HUES64 (cell line): ENCODE data around the gene TM4SF1. TPM values are rescaled to one million over a fixed set of nuclear protein-coding genes. Genes with fewer than 3 reads are reported as not detected.

Experiments used
- H3K27ac ChIP-seq: 2 replicates; pipeline ENCODE4 v1.7.0; 2013; ENCODE audit warnings: low read depth, low read length, inconsistent platforms
- H3K27me3 ChIP-seq: 2 replicates; pipeline ENCODE4 v1.6.1; 2013; ENCODE audit warnings: mild to moderate bottlenecking, low read length; ENCODE audit not compliant: insufficient read depth
- H3K36me3 ChIP-seq: 2 replicates; pipeline ENCODE4 v1.6.1; 2013; ENCODE audit warnings: mild to moderate bottlenecking, low read length; ENCODE audit not compliant: insufficient read depth
- H3K4me1 ChIP-seq: 2 replicates; pipeline ENCODE4 v1.6.1; 2013; ENCODE audit warnings: mild to moderate bottlenecking, low read length, moderate library complexity; ENCODE audit not compliant: insufficient read depth
- H3K4me3 ChIP-seq: 2 replicates; pipeline ENCODE4 v1.5.1; 2013; ENCODE audit warnings: mild to moderate bottlenecking, low read length, moderate library complexity
- H3K9ac ChIP-seq: 2 replicates; pipeline ENCODE4 v1.6.1; 2013; ENCODE audit warnings: mild to moderate bottlenecking, low read depth, low read length
- H3K9me3 ChIP-seq: 2 replicates; pipeline ENCODE4 v1.6.1; 2013; ENCODE audit warnings: low read depth, low read length; ENCODE audit not compliant: insufficient read depth
- WGBS: fragments of 150-250, 120-280 bp; methylation state at CpG from one replicate; pipeline ENCODE4 v1.1.7; 2013; ENCODE audit warnings: missing lambda C conversion rate; 5-methylcytosine and 5-hydroxymethylcytosine counted together
- polyA plus RNA-seq, 2 experiments: library from polyadenylated mRNA; stranded (reverse); fragments of 50-300 nt; gene quantifications; one replicate each; pipeline ENCODE4 v1.2.3, GENCODE V29; 2013

The TM4SF1 gene
- 0.95 TPM for polyA plus RNA-seq (2013, experiment 1 of 2)
- 0.63 TPM for polyA plus RNA-seq (2013, experiment 2 of 2)

DNA sequence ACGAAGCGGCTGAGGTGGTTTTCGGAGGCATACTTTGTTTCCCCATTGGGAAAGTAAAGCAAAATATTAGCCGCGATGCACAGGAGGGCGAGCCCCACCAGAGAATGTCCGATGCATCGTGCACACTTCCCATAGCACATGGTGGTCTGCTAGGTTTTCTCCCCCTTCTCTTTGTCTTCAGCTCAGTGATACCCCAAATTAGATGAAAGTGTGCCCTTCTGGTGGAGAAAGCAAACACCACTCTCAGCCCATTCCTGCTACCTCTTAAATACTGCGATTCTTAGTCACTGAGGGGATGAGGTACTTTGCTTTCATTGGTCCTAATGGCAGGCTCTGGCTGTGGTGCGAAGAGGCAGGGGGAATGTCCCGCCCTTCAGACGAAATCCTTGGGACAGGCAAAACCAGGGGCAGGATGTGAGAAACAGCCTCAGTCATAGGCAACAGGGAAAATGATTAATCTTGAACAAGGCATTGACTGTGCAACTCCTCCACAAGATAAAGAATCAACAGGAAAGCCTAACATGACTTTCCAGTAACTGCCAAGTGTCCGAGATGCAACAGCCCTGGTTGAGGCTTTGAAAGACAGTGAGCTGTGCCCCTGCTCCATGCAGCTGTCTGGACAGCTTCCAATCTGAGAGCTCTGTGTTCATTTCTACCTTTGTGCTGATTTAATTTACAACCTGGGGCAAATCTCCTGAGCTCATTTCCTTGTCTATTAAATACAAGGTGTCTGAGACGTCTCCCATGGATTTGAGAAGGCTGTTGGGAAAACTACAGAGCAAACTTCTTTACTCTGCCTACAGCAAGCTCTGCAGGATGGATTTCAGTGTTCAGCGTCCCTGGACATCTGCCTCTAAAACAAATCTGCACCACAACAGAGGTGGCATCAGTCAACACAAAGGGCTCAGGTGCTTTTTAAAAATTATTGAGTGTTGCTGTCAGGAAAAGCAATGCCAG lies at the start of gene TM4SF1:
TM4SF1 (minus strand) TSS at position 242 of the 957 bp plus-strand sequence; CDS start at position 140, 102 bp downstream.
- Histone ChIP-seq H3K9me3 (no peaks in the 10 kb centered on the region), H3K27ac (no peak within 1 kb of the TSS), H3K9ac (no peak within 1 kb of the TSS; the same call in 1 of the 2 replicates), H3K36me3 (no peaks in the 10 kb centered on the region), H3K27me3 (no peaks in the 10 kb centered on the region), H3K4me3 (peak within 1 kb of the TSS; percentile 9; the same call in 1 of the 2 replicates), H3K4me1 (peaks cover 13% of the 10 kb centered on the region; the same call in 1 of the 2 replicates)
- WGBS, result 86% methylated on average over 15 of the region's 15 CpGs

GRCh38 chr3:149426325-149426724 lies 48.9 kb upstream of the TM4SF1 start:
- 92% methylated on average over 2 of the region's 2 CpGs for WGBS
- no peaks in the 10 kb centered on the region for H3K36me3 ChIP-seq
- H3K4me1 ChIP-seq, result no peaks in the 10 kb centered on the region; the same call in 1 of the 2 replicates
- no peak overlapping the region for H3K27ac ChIP-seq
- no peak overlapping the region for H3K9ac ChIP-seq
- H3K4me3 ChIP-seq, result no peak overlapping the region
- no peaks in the 10 kb centered on the region for H3K9me3 ChIP-seq
- no peaks in the 10 kb centered on the region for H3K27me3 ChIP-seq

GRCh38 chr3:149424918-149425317 lies 47.5 kb upstream of the TM4SF1 start:
- Histone ChIP-seq H3K9ac (no peak overlapping the region), H3K4me3 (no peak overlapping the region), H3K9me3 (no peaks in the 10 kb centered on the region), H3K27me3 (no peaks in the 10 kb centered on the region), H3K4me1 (no peaks in the 10 kb centered on the region; the same call in 1 of the 2 replicates), H3K36me3 (no peaks in the 10 kb centered on the region), H3K27ac (no peak overlapping the region)
- WGBS, result 62% methylated on average over 2 of the region's 2 CpGs

GRCh38 chr3:149421764-149422163 lies 44.3 kb upstream of the TM4SF1 start:
- Histone ChIP-seq H3K4me3 (no peak overlapping the region), H3K27me3 (no peaks in the 10 kb centered on the region), H3K9ac (no peak overlapping the region), H3K36me3 (no peaks in the 10 kb centered on the region), H3K9me3 (no peaks in the 10 kb centered on the region), H3K27ac (no peak overlapping the region), H3K4me1 (no peaks in the 10 kb centered on the region; the same call in 1 of the 2 replicates)
- WGBS, result 100% methylated on average over 1 of the region's 2 CpGs

DNA sequence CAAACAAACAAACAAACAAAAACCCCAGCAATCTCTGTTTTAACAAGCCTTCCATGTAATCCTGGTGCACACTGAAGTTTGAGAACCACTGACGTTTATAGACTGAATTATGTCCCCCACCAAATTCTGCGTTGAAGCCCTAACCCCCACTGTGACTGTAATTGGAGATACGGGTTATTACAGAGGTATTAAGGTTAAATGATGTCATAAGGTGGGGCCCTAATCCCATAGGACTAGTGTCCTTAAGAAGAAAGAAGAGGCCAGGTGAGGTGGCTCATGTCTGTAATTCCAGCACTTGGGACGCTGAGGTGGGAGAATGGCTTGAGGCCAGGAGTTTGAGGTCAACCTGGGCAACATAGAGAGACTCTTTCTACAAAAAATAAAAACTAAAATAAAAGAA lies 42.4 kb upstream of the TM4SF1 start:
- no peak overlapping the region for H3K27ac ChIP-seq
- H3K4me3 ChIP-seq, result no peak overlapping the region
- H3K36me3 ChIP-seq, result no peaks in the 10 kb centered on the region
- 90% methylated on average over 4 of the region's 4 CpGs for WGBS
- no peaks in the 10 kb centered on the region for H3K27me3 ChIP-seq
- H3K4me1 ChIP-seq, result no peaks in the 10 kb centered on the region
- no peak overlapping the region for H3K9ac ChIP-seq
- H3K9me3 ChIP-seq, result no peaks in the 10 kb centered on the region

DNA sequence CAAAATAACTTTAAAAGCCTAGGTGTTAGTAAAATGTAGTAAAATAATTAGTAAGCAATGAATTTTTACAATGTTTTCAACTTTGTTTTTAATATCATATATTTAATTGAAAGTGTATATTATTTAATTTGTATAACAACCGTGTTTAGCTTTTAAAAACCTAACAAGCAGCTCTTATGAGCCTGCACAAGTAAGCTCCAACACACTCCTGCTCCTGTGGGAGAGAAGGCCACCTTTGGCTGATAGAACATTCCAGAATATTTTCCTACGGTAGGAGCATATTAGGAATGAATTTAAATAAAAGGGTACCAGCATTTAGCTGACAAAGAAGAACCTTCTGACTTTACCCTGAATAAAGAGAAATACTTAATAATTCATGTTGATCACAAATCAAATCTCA lies 40.3 kb upstream of the TM4SF1 start:
- H3K4me1 ChIP-seq, result no peaks in the 10 kb centered on the region
- WGBS, result 83% methylated on average over 1 of the region's 2 CpGs

DNA sequence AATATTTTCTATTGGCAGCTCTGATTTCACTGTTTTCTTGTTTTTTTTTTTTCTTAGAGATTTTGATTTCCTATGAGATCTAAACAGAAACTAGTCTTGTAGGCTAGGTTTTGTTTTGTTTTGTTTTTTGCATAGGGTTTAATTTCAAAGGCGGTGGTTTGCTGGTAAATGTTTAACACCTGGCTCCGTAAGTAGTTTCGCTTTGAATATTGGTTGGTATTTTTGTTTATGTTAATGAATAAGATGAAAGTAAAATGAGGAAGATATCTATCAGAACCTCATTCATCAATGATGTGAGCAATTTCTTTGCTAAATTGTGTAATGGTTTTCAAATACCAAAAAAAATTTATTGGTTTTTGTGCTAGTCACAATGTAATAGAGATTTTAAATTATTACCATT lies 39.7 kb upstream of the TM4SF1 start:
- Histone ChIP-seq H3K9me3 (no peaks in the 10 kb centered on the region), H3K4me3 (no peak overlapping the region), H3K4me1 (no peaks in the 10 kb centered on the region), H3K27me3 (no peaks in the 10 kb centered on the region), H3K27ac (no peak overlapping the region), H3K9ac (no peak overlapping the region), H3K36me3 (no peaks in the 10 kb centered on the region)
- 93% methylated on average over 3 of the region's 3 CpGs for whole genome bisulfite sequencing

More for the DNA sequence above, 40.3 kb upstream of the TM4SF1 start:
- Histone ChIP-seq H3K27me3 (no peaks in the 10 kb centered on the region), H3K9me3 (no peaks in the 10 kb centered on the region), H3K27ac (no peak overlapping the region), H3K36me3 (no peaks in the 10 kb centered on the region), H3K9ac (no peak overlapping the region), H3K4me3 (no peak overlapping the region)

DNA sequence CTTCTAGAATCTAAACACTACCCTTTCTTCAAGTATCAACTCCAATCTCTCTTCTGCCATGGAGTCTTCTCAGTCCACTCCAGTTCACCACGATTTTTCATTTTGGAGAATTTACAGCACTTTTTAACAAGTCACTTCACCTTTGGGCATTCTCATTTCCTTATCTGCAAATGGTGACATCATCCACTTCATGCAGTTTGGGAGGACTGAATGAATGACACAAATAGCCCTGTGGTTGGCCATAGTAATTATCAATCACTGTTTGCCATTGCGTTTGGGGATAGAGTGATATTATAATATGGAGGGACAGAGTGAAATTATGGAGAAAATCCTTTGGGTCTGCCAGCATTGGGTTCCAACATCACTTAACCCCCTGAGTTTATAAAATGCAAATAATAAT lies 38.0 kb upstream of the TM4SF1 start:
- 84% methylated on average over 2 of the region's 2 CpGs for WGBS
- H3K4me3 ChIP-seq, result no peak overlapping the region
- no peaks in the 10 kb centered on the region for H3K27me3 ChIP-seq
- no peak overlapping the region for H3K9ac ChIP-seq
- no peak overlapping the region for H3K27ac ChIP-seq
- H3K4me1 ChIP-seq, result no peaks in the 10 kb centered on the region
- no peaks in the 10 kb centered on the region for H3K36me3 ChIP-seq
- H3K9me3 ChIP-seq, result no peaks in the 10 kb centered on the region

GRCh38 chr3:149414557-149415231 lies 37.2 kb upstream of the TM4SF1 start:
- no peaks in the 10 kb centered on the region for H3K27me3 ChIP-seq
- WGBS, result 91% methylated on average over 1 of the region's 1 CpG

DNA sequence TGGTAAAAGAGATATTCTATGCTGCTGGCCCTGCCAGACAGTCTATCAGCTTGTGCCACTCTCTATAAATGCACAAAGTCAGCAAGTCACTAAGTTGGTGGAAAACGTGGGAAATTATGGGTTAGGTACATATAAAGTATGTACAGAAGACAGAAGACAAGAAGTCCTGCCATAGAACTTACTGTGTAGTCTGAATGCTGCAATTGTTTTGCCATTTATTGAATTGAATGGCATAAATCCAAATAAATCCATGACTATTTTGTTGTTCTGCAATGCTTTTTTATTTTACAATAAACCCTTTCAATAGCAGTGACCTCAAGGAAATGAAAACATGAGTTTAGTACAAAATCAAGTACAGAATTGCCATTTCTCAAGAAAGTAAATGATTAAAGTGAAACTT lies 34.1 kb upstream of the TM4SF1 start:
- no peaks in the 10 kb centered on the region for H3K9me3 ChIP-seq
- H3K4me1 ChIP-seq, result no peaks in the 10 kb centered on the region
- H3K9ac ChIP-seq, result no peak overlapping the region
- H3K4me3 ChIP-seq, result no peak overlapping the region
- WGBS, result 67% methylated on average over 1 of the region's 1 CpG
- no peaks in the 10 kb centered on the region for H3K27me3 ChIP-seq
- H3K27ac ChIP-seq, result no peak overlapping the region
- H3K36me3 ChIP-seq, result no peaks in the 10 kb centered on the region

More at GRCh38 chr3:149414557-149415231, 37.2 kb upstream of the TM4SF1 start:
- H3K27ac ChIP-seq, result no peak overlapping the region
- H3K9me3 ChIP-seq, result no peaks in the 10 kb centered on the region
- no peak overlapping the region for H3K4me3 ChIP-seq
- H3K9ac ChIP-seq, result no peak overlapping the region
- H3K4me1 ChIP-seq, result no peaks in the 10 kb centered on the region
- H3K36me3 ChIP-seq, result no peaks in the 10 kb centered on the region

- Histone ChIP-seq H3K36me3 (no peaks in the 10 kb centered on the region), H3K9ac (no peak overlapping the region), H3K4me1 (no peaks in the 10 kb centered on the region), H3K4me3 (no peak overlapping the region), H3K9me3 (no peaks in the 10 kb centered on the region), H3K27me3 (no peaks in the 10 kb centered on the region), H3K27ac (no peak overlapping the region)
- WGBS, result 100% methylated on average over 2 of the region's 2 CpGs
Observed at GRCh38 chr3:149409351-149409750, 31.9 kb upstream of the TM4SF1 start.
